Choroid plexus epithelial cell (primary cell): ENCODE results near the gene CARNS1.

ENCODE experiments used
- DNase-seq: peaks from one replicate; pipeline ENCODE4 v3.0.0-alpha.2; 2010; ENCODE audit warnings: low read depth
- H3K4me3 ChIP-seq: 2 replicates; pipeline ENCODE4 v1.5.1; 2011; ENCODE audit warnings: low read depth, mild to moderate bottlenecking, control low read depth, low read length, moderate library complexity
- TF ChIP-seq, protein P1 (sequence below): conservative IDR thresholded peaks from 2 replicates; pipeline ENCODE4 v1.5.1; 2011; ENCODE audit warnings: low read depth, mild to moderate bottlenecking, control low read depth, inconsistent platforms, low read length, moderate library complexity

Gene CARNS1

DNA sequence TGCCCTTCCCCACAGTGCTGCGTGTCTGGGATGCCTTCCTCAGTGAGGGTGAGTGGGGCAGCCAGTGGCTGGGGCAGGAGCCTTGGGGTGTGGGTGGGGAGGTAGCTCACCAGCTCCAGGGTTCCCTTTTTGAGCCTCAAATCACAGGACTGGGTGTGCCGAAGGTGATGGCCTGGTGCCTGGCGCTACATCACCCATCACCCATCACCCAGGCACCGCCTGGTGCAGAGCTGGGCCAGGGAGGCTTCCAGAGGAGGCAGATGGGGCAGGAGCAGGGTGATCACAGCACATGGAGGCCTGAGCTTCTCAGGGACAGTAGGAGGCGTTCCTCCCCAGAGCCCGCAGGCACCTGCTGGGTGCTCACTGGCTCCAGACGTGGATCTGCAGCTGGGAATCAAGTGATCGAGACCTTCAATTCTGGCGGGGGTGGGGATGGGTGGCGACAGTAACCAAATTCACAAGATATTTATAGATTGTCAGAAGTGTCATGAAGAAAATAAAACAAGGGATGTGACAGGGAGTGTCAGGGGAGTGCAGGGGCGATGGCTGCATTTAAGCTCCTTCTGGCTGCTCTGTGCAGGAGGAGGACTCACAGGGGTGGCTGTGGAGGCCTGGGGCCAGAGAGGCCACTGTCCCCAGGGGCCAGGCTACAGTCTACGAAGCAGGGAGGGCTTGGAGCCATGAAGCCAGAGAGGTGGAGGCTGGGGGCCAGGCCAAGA, 8.3 kb upstream of the CARNS1 start:
- TF ChIP-seq, protein P1, sequence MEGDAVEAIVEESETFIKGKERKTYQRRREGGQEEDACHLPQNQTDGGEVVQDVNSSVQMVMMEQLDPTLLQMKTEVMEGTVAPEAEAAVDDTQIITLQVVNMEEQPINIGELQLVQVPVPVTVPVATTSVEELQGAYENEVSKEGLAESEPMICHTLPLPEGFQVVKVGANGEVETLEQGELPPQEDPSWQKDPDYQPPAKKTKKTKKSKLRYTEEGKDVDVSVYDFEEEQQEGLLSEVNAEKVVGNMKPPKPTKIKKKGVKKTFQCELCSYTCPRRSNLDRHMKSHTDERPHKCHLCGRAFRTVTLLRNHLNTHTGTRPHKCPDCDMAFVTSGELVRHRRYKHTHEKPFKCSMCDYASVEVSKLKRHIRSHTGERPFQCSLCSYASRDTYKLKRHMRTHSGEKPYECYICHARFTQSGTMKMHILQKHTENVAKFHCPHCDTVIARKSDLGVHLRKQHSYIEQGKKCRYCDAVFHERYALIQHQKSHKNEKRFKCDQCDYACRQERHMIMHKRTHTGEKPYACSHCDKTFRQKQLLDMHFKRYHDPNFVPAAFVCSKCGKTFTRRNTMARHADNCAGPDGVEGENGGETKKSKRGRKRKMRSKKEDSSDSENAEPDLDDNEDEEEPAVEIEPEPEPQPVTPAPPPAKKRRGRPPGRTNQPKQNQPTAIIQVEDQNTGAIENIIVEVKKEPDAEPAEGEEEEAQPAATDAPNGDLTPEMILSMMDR, result no peak
- no peak overlapping the region for H3K4me3 ChIP-seq
- no peak for DNase-seq

DNA sequence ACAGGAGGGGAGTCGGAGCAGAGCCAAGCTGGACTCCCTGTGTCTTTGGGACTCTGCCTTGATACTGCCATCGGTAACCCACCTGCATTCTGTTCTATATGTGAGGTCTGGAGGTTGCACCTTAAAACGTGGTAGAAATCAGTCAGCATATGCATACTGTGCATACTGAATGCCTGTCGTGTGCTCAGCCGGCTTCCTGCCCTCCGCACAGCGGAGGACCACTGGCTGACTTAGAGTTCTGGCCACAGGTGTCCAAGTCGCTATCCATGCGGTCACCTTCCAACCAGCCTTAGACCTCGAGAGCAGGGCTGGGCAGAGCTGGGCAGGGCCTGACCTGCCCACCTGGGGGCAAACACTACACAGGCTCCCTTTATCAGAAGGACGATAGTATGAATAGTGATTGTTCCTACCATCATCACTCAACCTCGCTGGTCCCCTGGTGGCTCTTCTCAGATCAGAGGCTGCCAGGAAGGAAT, 7.8 kb upstream of the CARNS1 start:
- DNase-seq, result no peak
- no peak overlapping the region for H3K4me3 ChIP-seq
- TF ChIP-seq, protein P1, result no peak

DNA sequence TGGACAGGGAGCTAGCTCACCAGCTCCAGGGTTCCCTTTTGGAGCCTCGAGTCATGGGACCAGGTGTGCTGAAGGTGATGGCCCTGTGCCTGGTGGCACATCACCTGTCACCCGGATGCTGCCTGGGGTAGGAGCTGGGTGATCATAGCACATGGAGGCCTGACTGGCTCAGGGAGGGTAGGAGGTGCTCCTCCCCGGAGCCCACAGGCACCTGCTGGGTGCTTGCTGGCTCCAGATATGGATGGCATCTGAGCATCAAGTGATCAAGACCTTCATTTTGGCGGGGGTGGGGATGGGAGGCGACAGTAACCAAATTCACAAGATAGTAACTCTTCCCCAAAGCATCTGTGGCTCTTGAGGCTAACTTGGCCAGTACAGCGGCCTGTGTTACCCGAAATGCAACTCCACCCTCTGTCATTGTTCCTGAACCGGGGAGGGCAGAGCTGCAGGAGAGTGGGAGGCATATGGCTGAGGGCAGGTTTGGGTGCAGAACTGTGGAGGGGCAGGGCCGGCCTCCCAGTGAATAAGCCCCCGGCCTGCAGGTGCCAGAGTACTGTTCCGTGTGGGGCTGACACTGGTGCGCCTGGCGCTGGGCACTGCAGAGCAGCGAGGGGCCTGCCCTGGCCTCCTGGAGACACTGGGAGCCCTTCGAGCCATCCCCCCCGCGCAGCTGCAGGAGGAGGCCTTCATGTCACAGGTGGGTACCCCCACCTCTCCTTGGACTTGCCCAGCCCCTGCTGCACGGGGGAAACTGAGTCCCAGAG, 6.9 kb upstream of the CARNS1 start:
- TF ChIP-seq, protein P1, result no peak
- no peak overlapping the region for H3K4me3 ChIP-seq
- no peak for DNase-seq

DNA sequence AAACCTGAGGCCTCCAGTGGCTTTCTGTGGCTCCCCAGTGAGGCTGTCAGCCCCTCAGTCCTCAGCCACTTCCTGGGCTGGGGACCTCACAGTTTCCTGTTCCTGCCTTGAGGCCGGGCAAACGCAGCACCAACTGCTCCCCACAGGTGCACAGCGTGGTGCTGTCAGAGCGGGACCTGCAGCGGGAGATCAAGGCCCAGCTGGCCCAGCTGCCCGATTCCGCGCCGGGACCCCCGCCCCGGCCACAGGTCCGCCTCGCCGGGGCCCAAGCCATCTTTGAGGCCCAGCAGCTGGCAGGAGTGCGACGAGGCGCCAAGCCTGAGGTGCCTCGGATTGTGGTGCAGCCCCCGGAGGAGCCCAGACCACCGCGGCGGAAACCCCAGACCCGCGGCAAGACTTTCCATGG, 6.2 kb upstream of the CARNS1 start:
- TF ChIP-seq, protein P1, result no peak
- H3K4me3 ChIP-seq, result no peak overlapping the region
- DNase-seq, result no peak

DNA sequence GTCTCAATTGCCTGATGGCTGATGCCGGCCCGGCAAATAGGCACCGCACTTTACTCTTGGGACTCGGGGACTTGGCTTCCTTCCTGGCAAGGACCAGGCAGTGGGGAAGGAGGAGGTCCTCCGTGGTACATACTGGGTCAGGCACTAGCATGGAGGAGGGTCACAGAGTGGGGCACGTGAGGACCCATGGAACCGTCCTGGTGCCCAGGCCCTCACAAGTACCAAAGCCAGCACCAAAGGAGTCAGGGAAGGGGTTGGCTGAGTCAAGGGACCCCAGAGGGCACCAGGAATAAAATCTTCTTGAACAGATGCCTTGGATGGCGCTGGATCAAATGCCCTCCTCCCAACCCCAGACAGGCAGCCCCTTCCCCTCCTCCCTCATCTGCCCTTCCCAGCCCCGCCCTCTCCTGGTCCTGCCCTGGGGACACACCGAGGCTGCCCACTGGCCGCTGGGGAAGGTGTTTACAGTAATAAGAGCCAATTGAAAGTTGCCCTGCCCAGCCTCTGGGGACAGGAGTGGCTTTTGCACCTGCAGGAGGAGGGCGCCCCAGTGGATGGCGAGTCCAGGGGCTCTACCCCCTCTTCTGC, 5.6 kb upstream of the CARNS1 start:
- TF ChIP-seq, protein P1, result no peak
- H3K4me3 ChIP-seq, result no peak overlapping the region
- DNase-seq, result no peak

DNA sequence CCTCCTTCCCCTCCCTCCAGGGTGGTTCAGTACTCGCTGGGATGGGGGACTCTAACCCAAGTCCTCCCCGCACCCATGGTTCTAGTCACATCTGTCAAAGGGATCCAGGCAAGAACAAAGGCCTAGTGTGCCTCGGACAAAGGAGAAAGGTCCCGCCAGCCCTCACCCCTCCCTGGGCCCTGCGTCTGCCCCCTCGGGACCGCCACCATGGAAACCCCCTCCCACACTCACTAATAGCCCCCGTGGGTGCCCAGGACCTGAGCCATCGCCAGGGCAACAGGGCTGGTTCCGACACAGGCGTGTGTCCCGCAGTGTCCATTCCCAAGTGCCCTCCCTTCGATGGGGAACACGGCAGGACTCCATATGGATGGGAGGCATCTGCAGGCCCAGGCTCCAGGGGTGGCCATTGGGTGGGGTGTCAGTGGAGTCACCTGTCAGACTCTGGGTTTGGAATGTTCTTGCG, 5.1 kb upstream of the CARNS1 start:
- TF ChIP-seq, protein P1, result no peak
- no peak for DNase-seq
- H3K4me3 ChIP-seq, result no peak overlapping the region
